Activated CD8-positive, alpha-beta T cell treated with anti-CD3 and anti-CD28 coated beads for 36 hours (primary cell): ENCODE results near the gene PRRC2B. TPM values are rescaled to one million over a fixed set of nuclear protein-coding genes. Genes with fewer than 3 reads are reported as not detected.

ENCODE experiments used
- ATAC-seq: fragments of 200-7000 bp; cut with Tn5 transposase; one replicate; pipeline ENCODE4 v1.10.0; 2021; ENCODE audit warnings: mild to moderate bottlenecking, moderate library complexity
- CTCF ChIA-PET: fragments of 350-600 bp; sonication (Branson Sonifier 250); formaldehyde crosslinking; loops from one replicate; lab custom pipeline; 2021; ENCODE audit warnings: antibody characterized with exemption; lab: Charles Lee
- POLR2A ChIA-PET: fragments of 350-600 bp; sonication (Branson Sonifier 250); formaldehyde crosslinking; loops from one replicate; lab custom pipeline; 2021; ENCODE audit warnings: antibody characterized with exemption; lab: Charles Lee
- DNase-seq: peaks from one replicate; pipeline ENCODE4 v3.0.0-alpha.2; 2020
- H3K27ac Mint-ChIP-seq: one replicate; pipeline ENCODE4 v1.8.0; 2021; ENCODE audit warnings: mild to moderate bottlenecking, mixed read lengths
- H3K27me3 Mint-ChIP-seq: one replicate; pipeline ENCODE4 v1.8.0; 2021; ENCODE audit warnings: mixed read lengths
- H3K36me3 Mint-ChIP-seq: one replicate; pipeline ENCODE4 v1.8.0; 2021; ENCODE audit warnings: low read depth, mixed read lengths
- H3K4me1 Mint-ChIP-seq: one replicate; pipeline ENCODE4 v1.8.0; 2021; ENCODE audit warnings: low read depth, mixed read lengths
- H3K4me3 Mint-ChIP-seq: one replicate; pipeline ENCODE4 v1.8.0; 2021; ENCODE audit warnings: mild to moderate bottlenecking, moderate library complexity, mixed read lengths
- H3K9me3 Mint-ChIP-seq: one replicate; pipeline ENCODE4 v1.8.0; 2021; ENCODE audit warnings: mixed read lengths
- intact Hi-C: fragments of 100-400 bp; cut with micrococcal nuclease; formaldehyde crosslinking; loops from one replicate; pipeline ENCODE4 v1.10.0; 2022
- total RNA-seq, 2 experiments: library from RNA; stranded (reverse); gene quantifications; one replicate each; pipeline ENCODE4 v1.2.3, GENCODE V29; 2021
- TF ChIP-seq, protein P1 (sequence below): fragments of 200-600 bp; IDR thresholded peaks from one replicate; pipeline ENCODE4 v1.8.0; 2022; ENCODE audit warnings: antibody characterized with exemption, mild to moderate bottlenecking

Gene PRRC2B
- total RNA-seq, 2 experiments from 2014 or later, result 134 to 141 TPM

DNA sequence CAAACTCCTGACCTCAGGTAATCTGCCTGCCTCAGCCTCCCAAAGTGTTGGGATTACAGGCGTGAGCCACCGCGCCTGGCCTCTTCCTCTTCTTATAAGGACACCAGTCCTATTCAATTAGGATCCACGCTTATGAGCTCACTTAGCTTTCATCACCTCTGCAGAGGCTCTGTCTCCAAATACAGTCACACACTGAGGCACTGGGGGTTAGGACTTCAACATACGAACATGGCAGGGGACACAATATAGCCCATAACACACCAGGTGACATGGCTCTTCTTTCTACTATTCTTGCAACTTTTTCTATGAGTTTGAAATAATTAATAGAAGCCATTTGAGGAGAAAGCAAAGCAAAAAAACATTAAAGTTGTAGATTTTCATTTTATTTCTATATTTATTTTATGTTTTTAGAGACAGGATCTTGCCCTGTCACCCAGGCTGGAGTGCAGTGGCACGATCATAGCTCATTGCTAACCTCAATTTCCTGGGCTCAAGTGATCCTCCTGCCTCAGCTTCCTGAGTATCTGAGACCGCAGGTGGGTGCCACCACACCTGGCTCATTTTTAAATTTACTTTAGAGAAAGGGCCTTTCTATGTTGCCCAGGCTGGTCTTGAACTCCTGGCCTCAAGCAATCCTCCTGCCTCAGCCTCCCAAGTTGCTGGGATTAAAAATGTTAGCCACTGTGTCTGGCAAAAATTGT is 145.5 kb downstream of the PRRC2B start:
- H3K27me3 Mint-ChIP-seq, result peaks cover 3% of the 10 kb centered on the region
- H3K36me3 Mint-ChIP-seq, result peaks cover 4% of the 10 kb centered on the region
- no peak overlapping the region for H3K4me3 Mint-ChIP-seq
- intact Hi-C loops, result no loop called here
- TF ChIP-seq, protein P1, sequence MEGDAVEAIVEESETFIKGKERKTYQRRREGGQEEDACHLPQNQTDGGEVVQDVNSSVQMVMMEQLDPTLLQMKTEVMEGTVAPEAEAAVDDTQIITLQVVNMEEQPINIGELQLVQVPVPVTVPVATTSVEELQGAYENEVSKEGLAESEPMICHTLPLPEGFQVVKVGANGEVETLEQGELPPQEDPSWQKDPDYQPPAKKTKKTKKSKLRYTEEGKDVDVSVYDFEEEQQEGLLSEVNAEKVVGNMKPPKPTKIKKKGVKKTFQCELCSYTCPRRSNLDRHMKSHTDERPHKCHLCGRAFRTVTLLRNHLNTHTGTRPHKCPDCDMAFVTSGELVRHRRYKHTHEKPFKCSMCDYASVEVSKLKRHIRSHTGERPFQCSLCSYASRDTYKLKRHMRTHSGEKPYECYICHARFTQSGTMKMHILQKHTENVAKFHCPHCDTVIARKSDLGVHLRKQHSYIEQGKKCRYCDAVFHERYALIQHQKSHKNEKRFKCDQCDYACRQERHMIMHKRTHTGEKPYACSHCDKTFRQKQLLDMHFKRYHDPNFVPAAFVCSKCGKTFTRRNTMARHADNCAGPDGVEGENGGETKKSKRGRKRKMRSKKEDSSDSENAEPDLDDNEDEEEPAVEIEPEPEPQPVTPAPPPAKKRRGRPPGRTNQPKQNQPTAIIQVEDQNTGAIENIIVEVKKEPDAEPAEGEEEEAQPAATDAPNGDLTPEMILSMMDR, result no peak
- ChIA-PET CTCF (no interaction called here), POLR2A (no interaction called here)
- H3K9me3 Mint-ChIP-seq, result peaks cover 11% of the 10 kb centered on the region
- DNase-seq (peak; percentile 34), ATAC-seq (peak; percentile 34)
- no peak overlapping the region for H3K27ac Mint-ChIP-seq
- peaks cover 21% of the 10 kb centered on the region for H3K4me1 Mint-ChIP-seq

DNA sequence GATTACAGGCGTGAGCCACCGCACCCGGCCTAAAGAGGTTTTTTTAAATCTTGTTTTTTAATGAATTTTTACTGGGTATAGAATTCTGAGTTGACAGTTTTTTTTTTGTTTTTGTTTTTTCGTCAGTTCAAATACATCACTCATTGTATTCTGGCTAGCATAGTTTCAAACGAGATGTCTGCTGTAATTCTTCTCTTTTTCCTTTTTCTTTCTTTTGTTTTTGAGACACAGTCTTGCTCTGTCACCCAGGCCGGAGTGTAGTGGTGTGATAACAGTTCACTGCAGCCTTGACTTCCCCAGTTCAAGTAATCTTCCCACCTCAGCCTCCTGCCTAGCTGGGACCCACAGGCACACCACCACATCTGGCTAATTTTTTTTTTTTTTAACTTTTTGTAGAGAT is 149.3 kb downstream of the PRRC2B start:
- Mint-ChIP-seq H3K27ac (no peak overlapping the region), H3K36me3 (peaks cover 10% of the 10 kb centered on the region), H3K4me3 (no peak overlapping the region), H3K4me1 (peaks cover 22% of the 10 kb centered on the region), H3K27me3 (peaks cover 33% of the 10 kb centered on the region), H3K9me3 (peaks cover 17% of the 10 kb centered on the region)
- TF ChIP-seq, protein P1, result no peak
- intact Hi-C loops, result no loop called here
- ATAC-seq (no peak), DNase-seq (no peak)
- ChIA-PET POLR2A (no interaction called here), CTCF (no interaction called here)

DNA sequence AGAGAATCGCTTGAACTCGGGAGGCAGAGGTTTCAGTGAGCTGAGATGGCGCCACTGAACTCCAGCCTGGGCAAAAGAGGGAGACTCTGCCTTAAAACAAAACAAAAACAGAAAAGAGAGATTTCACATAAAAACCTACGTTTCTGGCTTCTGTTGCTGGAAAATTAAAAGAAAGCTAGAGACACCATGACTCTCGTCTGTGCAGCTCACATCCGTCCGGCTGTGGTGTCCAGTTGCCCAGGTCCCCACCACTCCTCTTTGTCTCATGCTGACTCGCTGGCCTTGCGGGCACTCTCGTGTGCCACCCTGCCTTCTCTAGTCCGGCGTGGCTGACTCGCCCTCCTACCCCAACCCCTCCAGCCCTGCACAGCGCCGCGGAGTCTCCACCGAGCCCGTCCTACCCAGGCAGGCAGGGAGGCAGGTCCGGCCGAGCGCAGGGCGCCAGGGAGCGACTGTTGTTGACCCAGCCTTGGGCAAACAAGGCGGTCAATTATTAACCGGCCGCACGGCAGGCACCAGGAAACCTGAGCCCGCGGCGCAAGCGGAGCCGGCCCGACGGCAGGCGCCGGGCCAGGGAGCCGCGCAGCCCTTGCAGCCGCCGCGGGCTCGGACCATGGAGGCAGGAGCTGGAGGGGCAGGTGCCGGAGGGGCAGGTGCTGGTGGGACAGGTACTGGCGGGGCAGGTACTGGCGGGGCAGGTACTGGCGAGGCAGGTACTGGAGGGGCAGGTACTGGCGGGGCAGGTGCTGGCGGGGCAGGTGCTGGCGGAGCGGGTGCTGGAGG is 151.3 kb downstream of the PRRC2B start, which contains the start of gene PRRT1B:
Gene PRRT1B (plus strand): TSS at position 521 of the 783 bp plus-strand sequence. CDS start 93 bp downstream, at position 614.
- no peak within 1 kb of the TSS for H3K4me3 Mint-ChIP-seq
- CTCF ChIA-PET, result interaction anchor here (1.1 kb wide), 1 partner anchor 9 kb away, joined by 3 read pairs; no protein-coding TSS in a partner anchor
- ATAC-seq, result no peak

DNA sequence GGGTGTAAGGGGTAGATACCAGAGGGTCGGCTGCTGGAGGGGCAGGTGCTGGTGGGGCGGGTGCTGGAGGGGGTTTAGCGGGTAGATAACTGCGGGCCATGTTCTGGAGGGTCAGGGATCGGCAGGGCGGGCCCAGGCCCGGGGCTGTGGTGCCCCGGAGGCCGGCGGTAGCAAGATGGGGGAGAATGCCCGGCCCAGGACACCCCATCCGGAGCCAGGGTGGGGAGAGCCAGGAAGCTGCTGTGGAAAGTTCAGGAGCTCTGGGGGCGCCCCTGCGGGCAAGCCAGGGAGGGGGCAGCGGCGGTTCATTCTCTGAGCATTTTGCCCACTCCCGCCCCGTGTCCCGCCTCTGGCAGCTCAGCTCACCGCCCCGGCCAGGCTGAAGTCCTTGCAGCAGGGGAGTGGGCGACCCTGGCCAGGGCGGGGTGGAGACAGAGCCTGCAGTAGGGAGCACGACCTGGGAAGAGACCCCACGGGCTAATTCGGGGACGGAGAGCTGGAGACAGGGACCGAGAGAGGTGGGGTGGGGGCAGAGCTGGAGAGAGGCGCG is 152.0 kb downstream of the PRRC2B start:
- H3K4me1 Mint-ChIP-seq, result peaks cover 14% of the 10 kb centered on the region
- H3K27ac Mint-ChIP-seq, result no peak overlapping the region
- POLR2A ChIA-PET, result interaction anchor here (1.2 to 2.3 kb wide), 2 partner anchors 17 to 33 kb away, joined by 3 to 9 read pairs; no protein-coding TSS in a partner anchor
- peaks cover 58% of the 10 kb centered on the region for H3K27me3 Mint-ChIP-seq
- DNase-seq (no peak), ATAC-seq (no peak)
- H3K9me3 Mint-ChIP-seq, result peaks cover 26% of the 10 kb centered on the region
- TF ChIP-seq, protein P1, result no peak
- no peak overlapping the region for H3K4me3 Mint-ChIP-seq
- intact Hi-C loops, result no loop called here
- H3K36me3 Mint-ChIP-seq, result peaks cover 16% of the 10 kb centered on the region
- CTCF ChIA-PET, result interaction anchor here (1.1 to 1.3 kb wide), 3 partner anchors 10 to 195 kb away, joined by 3 read pairs; no protein-coding TSS in a partner anchor

More for the DNA sequence above, 151.3 kb downstream of the PRRC2B start, which contains the start of gene PRRT1B:
- POLR2A ChIA-PET, result interaction anchor here (2.3 kb wide), 1 partner anchor 18 kb away, joined by 9 read pairs; no protein-coding TSS in a partner anchor
- peaks cover 26% of the 10 kb centered on the region for H3K9me3 Mint-ChIP-seq
- H3K27me3 Mint-ChIP-seq, result peaks cover 53% of the 10 kb centered on the region
- TF ChIP-seq, protein P1, result no peak
- DNase-seq, result no peak
- no peak within 1 kb of the TSS for H3K27ac Mint-ChIP-seq
- H3K36me3 Mint-ChIP-seq, result peaks cover 16% of the 10 kb centered on the region
- intact Hi-C loops, result no loop called here
- H3K4me1 Mint-ChIP-seq, result peaks cover 18% of the 10 kb centered on the region
